ENCODE measurements around the gene C10orf71. TPM values are rescaled to one million over a fixed set of nuclear protein-coding genes. Genes with fewer than 3 reads are reported as not detected.

The C10orf71 gene
- total RNA-seq, 1 donor from 2014 or later, result not detected

- no peak for DNase-seq (ENCODE audit: low read depth)
Observed at GRCh38 chr10:49295297-49295696, 3.7 kb upstream of the C10orf71 start.

- DNase-seq (ENCODE audit: low read depth), result no peak
Observed at GRCh38 chr10:49296382-49296781, 2.6 kb upstream of the C10orf71 start.

- DNase-seq (ENCODE audit: low read depth), result no peak
Observed at GRCh38 chr10:49296836-49297235, 2.1 kb upstream of the C10orf71 start.

- DNase-seq (ENCODE audit: low read depth), result no peak
Observed at GRCh38 chr10:49297818-49298670, 926 bp upstream of the C10orf71 start.

GRCh38 chr10:49298671-49298982 lies 343 bp upstream of the C10orf71 start:
- no peak for DNase-seq (ENCODE audit: low read depth)

- DNase-seq (ENCODE audit: low read depth), result no peak
Observed at GRCh38 chr10:49299816-49300139, 808 bp downstream of the C10orf71 start.

GRCh38 chr10:49300140-49300974 lies 1.4 kb downstream of the C10orf71 start:
- no peak for DNase-seq (ENCODE audit: low read depth)

GRCh38 chr10:49301302-49301701 lies 2.3 kb downstream of the C10orf71 start:
- DNase-seq (ENCODE audit: low read depth), result no peak

GRCh38 chr10:49302088-49302487 lies 3.1 kb downstream of the C10orf71 start:
- DNase-seq (ENCODE audit: low read depth), result no peak

- DNase-seq (ENCODE audit: low read depth), result no peak
Observed at GRCh38 chr10:49303711-49304110, 4.7 kb downstream of the C10orf71 start.

GRCh38 chr10:49304137-49304536 lies 5.2 kb downstream of the C10orf71 start:
- no peak for DNase-seq (ENCODE audit: low read depth)

GRCh38 chr10:49307921-49308320 lies 9.0 kb downstream of the C10orf71 start:
- no peak for DNase-seq (ENCODE audit: low read depth)

- DNase-seq (ENCODE audit: low read depth), result no peak
Observed at GRCh38 chr10:49308881-49309280, 9.9 kb downstream of the C10orf71 start.

- no peak for DNase-seq (ENCODE audit: low read depth)
Observed at GRCh38 chr10:49309691-49310411, 10.9 kb downstream of the C10orf71 start.

- no peak for DNase-seq (ENCODE audit: low read depth)
Observed at GRCh38 chr10:49310460-49310859, 11.5 kb downstream of the C10orf71 start.

- no peak for DNase-seq (ENCODE audit: low read depth)
Observed at GRCh38 chr10:49310901-49311554, 12.1 kb downstream of the C10orf71 start.

- DNase-seq (ENCODE audit: low read depth), result no peak
Observed at GRCh38 chr10:49311555-49312236, 12.7 kb downstream of the C10orf71 start.

GRCh38 chr10:49312246-49312869 lies 13.4 kb downstream of the C10orf71 start:
- no peak for DNase-seq (ENCODE audit: low read depth)

GRCh38 chr10:49313501-49314070 lies 14.6 kb downstream of the C10orf71 start:
- DNase-seq (ENCODE audit: low read depth), result no peak

GRCh38 chr10:49314806-49315205 lies 15.8 kb downstream of the C10orf71 start:
- no peak for DNase-seq (ENCODE audit: low read depth)

- no peak for DNase-seq (ENCODE audit: low read depth)
Observed at GRCh38 chr10:49318028-49318427, 19.1 kb downstream of the C10orf71 start.
